H54 (cell line): ENCODE results near the gene GRK5.
"Not testable (repeated sequence)": the region's sequence is repeated elsewhere in the genome, so short reads cannot be mapped to it uniquely, and the experiment has no call there.

Experiments
- DNase-seq: peaks from one replicate; pipeline ENCODE4 v3.0.0; 2011; ENCODE audit warnings: low spot score, mixed read lengths; ENCODE audit not compliant: insufficient read length
- FAIRE-seq: peaks from 3 replicates; lab custom pipeline; 2011; peaks lifted over from hg19 to GRCh38; lab: Jason Lieb, UNC
- POLR2A ChIP-seq: IDR thresholded peaks from 2 replicates; pipeline ENCODE4 v1.6.1; 2011; ENCODE audit warnings: low read depth, mild to moderate bottlenecking, low read length

The GRK5 gene

GRCh38 chr10:119274519-119275045 lies 67.2 kb downstream of the GRK5 start:
- no peak for DNase-seq
- no peak for TF ChIP-seq POLR2A
- no peak for FAIRE-seq

DNA sequence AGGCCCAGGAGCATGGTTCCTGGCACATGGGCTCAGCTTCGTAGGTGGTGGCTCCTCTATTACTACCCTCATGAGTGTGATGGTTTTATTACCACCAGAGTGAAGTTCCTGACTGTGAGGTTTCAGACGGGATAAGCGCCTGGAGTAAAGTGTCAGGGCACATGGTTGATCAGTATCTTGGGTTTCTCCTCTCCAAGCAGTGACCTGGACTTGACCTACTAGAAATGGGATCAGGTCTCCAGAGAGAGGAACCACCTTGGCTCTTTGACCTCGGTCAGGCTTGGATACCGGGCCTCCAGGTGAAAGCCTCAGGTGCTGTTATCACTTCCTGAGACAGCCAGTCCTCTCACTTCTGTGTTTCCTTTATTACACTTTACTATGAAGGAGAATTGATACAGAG lies 67.7 kb downstream of the GRK5 start:
- TF ChIP-seq POLR2A, result no peak
- FAIRE-seq (no peak), DNase-seq (no peak)

DNA sequence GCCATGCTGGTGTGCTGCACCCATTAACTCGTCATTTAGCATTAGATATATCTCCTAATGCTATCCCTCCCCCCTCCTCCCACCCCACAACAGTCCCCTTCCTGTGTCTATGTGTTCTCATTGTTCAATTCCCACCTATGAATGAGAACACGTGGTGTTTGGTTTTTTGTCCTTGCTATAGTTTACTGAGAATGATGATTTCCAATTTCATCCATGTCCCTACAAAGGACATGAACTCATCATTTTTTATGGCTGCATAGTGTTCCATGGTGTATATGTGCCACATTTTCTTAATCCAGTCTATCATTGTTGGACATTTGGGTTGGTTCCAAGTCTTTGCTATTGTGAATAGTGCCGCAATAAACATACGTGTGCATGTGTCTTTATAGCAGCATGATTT lies 68.8 kb downstream of the GRK5 start:
- not testable (repeated sequence) for DNase-seq, FAIRE-seq

GRCh38 chr10:119278126-119278709 lies 70.8 kb downstream of the GRK5 start:
- TF ChIP-seq POLR2A, result no peak
- DNase-seq, result no peak
- FAIRE-seq, result no peak

- TF ChIP-seq POLR2A, result no peak
- no peak for FAIRE-seq
- DNase-seq, result no peak
These were observed 72.1 kb downstream of the GRK5 start for GRCh38 chr10:119279441-119279840.

DNA sequence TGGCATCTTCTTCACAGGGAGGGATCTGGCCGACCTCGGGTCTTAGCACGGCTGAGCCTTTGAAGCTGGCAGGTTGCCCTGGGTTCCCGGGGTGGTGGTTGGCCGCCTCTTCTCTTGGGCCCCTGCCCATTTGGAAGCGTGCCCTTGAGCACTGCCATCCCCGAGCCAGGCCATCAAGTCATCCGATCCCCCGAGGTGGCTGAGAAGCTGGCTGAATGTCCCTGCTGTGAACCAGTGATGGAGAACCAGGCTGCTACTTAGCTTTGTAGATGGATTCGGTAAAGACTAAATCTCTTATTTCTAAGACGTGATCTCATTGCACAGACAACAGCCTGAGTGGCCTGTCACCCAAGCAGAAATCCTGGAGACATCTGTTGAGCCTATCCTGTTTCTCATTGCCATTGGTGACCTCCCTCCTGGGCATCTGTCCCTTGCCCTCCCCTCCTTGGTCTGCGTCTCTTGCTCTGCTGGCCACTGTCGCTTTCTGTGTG lies 74.3 kb downstream of the GRK5 start:
- no peak for FAIRE-seq
- TF ChIP-seq POLR2A, result no peak
- no peak for DNase-seq

DNA sequence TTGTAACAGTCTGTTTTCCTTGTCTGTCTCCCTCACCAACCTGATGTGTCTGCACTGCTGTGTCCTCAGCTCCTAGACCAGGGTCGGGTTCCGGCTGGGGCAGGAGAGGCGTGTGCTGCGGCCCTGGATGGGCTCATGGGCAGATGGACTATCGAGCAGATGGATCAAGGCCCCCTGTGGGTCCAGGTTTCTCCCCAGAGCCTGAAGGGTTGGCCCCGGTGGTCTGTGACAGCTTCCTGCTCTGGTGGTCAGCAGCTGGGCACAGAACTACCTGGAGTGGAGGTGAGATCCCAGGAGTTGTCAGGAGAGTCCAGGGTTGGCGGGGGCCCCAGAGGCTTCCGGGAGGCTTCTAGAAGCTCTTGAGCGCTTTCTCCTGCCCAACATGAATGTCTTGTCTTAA lies 75.1 kb downstream of the GRK5 start:
- no peak for DNase-seq
- TF ChIP-seq POLR2A, result no peak
- FAIRE-seq, result no peak

GRCh38 chr10:119283387-119283786 lies 76.0 kb downstream of the GRK5 start:
- DNase-seq (no peak), FAIRE-seq (no peak)
- no peak for TF ChIP-seq POLR2A

- DNase-seq (no peak), FAIRE-seq (no peak)
- no peak for TF ChIP-seq POLR2A
These were observed 76.4 kb downstream of the GRK5 start for GRCh38 chr10:119283818-119284217.

GRCh38 chr10:119284679-119285096 lies 77.3 kb downstream of the GRK5 start:
- DNase-seq (no peak), FAIRE-seq (no peak)
- TF ChIP-seq POLR2A, result no peak

DNA sequence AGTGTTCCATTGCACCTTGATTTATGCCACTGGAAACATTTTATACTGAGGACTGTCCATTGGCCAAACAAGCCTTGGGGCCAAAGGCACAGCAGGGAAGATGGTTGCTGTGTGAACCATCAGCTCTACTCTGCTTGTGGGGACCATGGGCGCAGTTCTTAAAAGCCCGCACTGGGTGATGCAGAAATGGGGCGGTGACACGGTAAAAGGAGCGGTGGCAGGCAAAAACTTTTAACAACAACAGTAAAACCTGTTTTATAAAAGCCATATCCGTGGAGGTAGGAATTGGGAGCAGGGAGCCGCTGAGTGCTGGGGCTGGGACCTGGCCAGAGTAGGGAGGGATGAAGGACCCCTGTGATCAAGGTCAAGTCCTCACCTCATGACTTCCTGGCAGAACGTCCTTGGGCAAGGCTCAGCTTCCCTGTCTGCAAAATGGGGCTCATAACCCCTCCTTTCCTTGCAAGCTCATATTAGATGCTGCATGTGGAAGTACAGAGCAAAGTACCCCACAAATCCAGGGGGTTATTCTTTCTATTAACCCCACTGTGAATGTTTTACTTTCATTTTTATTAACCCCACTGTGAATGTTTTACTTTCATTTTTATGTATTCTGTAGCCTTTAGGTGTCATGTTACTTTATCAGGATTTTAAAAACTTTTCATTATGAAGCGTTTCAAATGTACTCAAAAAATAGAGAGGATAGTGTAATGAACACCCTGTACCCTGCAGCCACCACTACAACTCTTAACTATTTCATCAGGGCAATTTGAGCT lies 78.3 kb downstream of the GRK5 start:
- TF ChIP-seq POLR2A, result no peak
- FAIRE-seq (no peak), DNase-seq (no peak)

GRCh38 chr10:119286516-119286915 lies 79.1 kb downstream of the GRK5 start:
- no peak for FAIRE-seq

DNA sequence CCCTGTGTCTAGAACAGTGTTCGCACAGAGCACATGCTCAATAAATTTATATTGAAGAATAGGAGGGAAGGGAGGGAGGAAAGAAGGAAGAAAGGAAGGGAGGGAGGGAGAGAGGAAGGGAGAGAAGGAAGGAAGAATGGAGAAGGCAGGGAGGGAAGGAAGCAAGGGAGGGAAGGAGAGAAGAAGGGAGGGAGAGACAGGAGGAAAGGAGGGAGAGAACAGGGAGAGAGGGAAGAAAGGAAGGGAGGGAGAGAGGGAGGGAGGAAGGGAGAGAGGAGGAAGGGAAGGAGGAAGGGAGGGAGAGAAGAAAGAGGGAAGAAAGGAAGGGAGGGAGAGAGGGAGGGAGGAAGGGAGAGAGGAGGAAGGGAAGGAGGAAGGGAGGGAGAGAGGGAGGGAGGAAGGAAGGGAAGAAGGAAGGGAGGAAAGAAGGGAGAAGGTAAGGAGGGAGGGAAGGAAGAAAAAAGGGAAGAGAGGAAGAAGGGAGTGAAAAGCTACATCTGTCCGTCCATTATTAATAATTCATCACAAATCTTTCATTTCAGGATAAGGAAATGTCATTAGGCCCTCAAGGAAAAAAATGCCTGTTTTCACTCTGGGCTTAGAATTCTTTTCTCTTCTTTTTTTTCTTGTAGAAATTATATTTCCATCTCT lies 79.7 kb downstream of the GRK5 start:
- FAIRE-seq (no peak), DNase-seq (no peak)
- TF ChIP-seq POLR2A, result no peak

More at GRCh38 chr10:119286516-119286915, 79.1 kb downstream of the GRK5 start:
- no peak for TF ChIP-seq POLR2A
- no peak for DNase-seq

DNA sequence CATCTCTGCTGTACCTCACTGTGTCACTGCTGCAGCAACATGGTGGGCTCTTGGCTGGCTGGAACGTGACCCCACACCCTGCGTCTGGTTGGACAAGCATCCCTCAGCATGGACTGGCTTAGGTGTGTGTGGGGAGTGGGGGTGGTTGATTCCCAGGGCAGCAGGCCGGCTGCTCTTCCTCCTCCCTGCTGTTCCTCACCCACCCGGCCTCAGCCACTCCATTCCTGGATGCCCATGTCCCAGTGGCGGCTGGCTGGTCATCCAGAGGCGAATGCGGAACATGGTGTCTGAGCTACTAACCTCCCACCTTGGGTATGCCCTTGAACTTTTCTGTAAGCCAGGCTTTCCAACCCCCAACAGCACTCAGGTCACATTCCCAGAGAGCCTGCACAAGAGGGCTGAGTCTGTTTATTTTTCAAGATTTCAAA lies 81.2 kb downstream of the GRK5 start:
- DNase-seq, result no peak
- no peak for FAIRE-seq
- TF ChIP-seq POLR2A, result no peak
